ENCODE data around the gene MRPS15.
A peak's percentile ranks its signal among the peaks of the same experiment; 100 is the strongest.

Gene MRPS15

GRCh38 chr1:36419569-36419968 lies 44.6 kb downstream of the MRPS15 start:
- DNase-seq (ENCODE audit: low spot score), result no peak

- DNase-seq (ENCODE audit: low spot score), result no peak
These were observed 45.0 kb downstream of the MRPS15 start for GRCh38 chr1:36419140-36419539.

GRCh38 chr1:36417931-36418330 lies 46.3 kb downstream of the MRPS15 start:
- DNase-seq (ENCODE audit: low spot score), result no peak

- DNase-seq (ENCODE audit: low spot score), result no peak
These were observed 48.4 kb downstream of the MRPS15 start for GRCh38 chr1:36415661-36416326.

- DNase-seq (ENCODE audit: low spot score), result no peak
These were observed 49.8 kb downstream of the MRPS15 start for GRCh38 chr1:36414384-36414783.

GRCh38 chr1:36411674-36412648 lies 52.2 kb downstream of the MRPS15 start:
- DNase-seq (ENCODE audit: low spot score), result no peak

- DNase-seq (ENCODE audit: low spot score), result peak; percentile 79
These were observed 55.7 kb downstream of the MRPS15 start for GRCh38 chr1:36408479-36408878.

GRCh38 chr1:36406440-36406839 lies 57.7 kb downstream of the MRPS15 start:
- DNase-seq (ENCODE audit: low spot score), result no peak

All from hepatic stellate cell (primary cell).